H9 (cell line): ENCODE results near the gene CGB8. TPM values are rescaled to one million over a fixed set of nuclear protein-coding genes. Genes with fewer than 3 reads are reported as not detected.

ENCODE experiments used
- DNase-seq: peaks from one replicate; pipeline ENCODE4 v3.0.0-alpha.2; 2017
- H2AFZ ChIP-seq: one replicate; pipeline ENCODE4 v1.6.1; 2013; ENCODE audit warnings: mild to moderate bottlenecking, low read length, control low read depth, moderate library complexity
- H2AK5ac ChIP-seq: 2 replicates; pipeline ENCODE4 v1.6.1; 2013; ENCODE audit warnings: low read length, control low read depth, mixed read lengths; ENCODE audit not compliant: insufficient read length
- H2BK120ac ChIP-seq: one replicate; pipeline ENCODE4 v1.6.1; 2013; ENCODE audit warnings: low read depth, mild to moderate bottlenecking, low read length, control low read depth, inconsistent platforms; ENCODE audit not compliant: poor library complexity, severe bottlenecking
- H2BK12ac ChIP-seq: 2 replicates; pipeline ENCODE4 v1.6.1; 2013; ENCODE audit warnings: low read length, control low read depth, mixed read lengths, low read depth; ENCODE audit not compliant: insufficient read length
- H2BK15ac ChIP-seq: 2 replicates; pipeline ENCODE4 v1.6.1; 2013; ENCODE audit warnings: low read depth, low read length, control low read depth
- H2BK20ac ChIP-seq: one replicate; pipeline ENCODE4 v1.6.1; 2013; ENCODE audit warnings: low read depth, mild to moderate bottlenecking, low read length, control low read depth, inconsistent platforms; ENCODE audit not compliant: poor library complexity, severe bottlenecking
- H2BK5ac ChIP-seq: 2 replicates; pipeline ENCODE4 v1.6.1; 2013; ENCODE audit warnings: low read length, control low read depth, mixed read lengths; ENCODE audit not compliant: insufficient read length
- H3K14ac ChIP-seq: 2 replicates; pipeline ENCODE4 v1.6.1; 2013; ENCODE audit warnings: low read length, control low read depth; ENCODE audit not compliant: insufficient read depth
- H3K18ac ChIP-seq: 2 replicates; pipeline ENCODE4 v1.6.1; 2013; ENCODE audit warnings: low read depth, mild to moderate bottlenecking, mixed read lengths, low read length, control low read depth; ENCODE audit not compliant: insufficient read length
- H3K23ac ChIP-seq: 2 replicates; pipeline ENCODE4 v1.6.1; 2013; ENCODE audit warnings: low read length, control low read depth, mixed read lengths, low read depth; ENCODE audit not compliant: insufficient read length
- H3K23me2 ChIP-seq: 2 replicates; pipeline ENCODE4 v1.6.1; 2013; ENCODE audit warnings: low read depth, mild to moderate bottlenecking, mixed read lengths, low read length, control low read depth; ENCODE audit not compliant: insufficient read length, poor library complexity, severe bottlenecking
- H3K27ac ChIP-seq: 2 replicates; pipeline ENCODE4 v1.5.1; 2013; ENCODE audit warnings: low read length, control low read depth, mixed read lengths, low read depth; ENCODE audit not compliant: insufficient read length
- H3K27me3 ChIP-seq: 2 replicates; pipeline ENCODE4 v1.6.1; 2013; ENCODE audit warnings: low read length, control low read depth, inconsistent platforms; ENCODE audit not compliant: insufficient read depth
- H3K4ac ChIP-seq: 2 replicates; pipeline ENCODE4 v1.6.1; 2013; ENCODE audit warnings: low read depth, mild to moderate bottlenecking, control low read depth, inconsistent platforms, low read length, moderate library complexity
- H3K4me1 ChIP-seq: 2 replicates; pipeline ENCODE4 v1.6.1; 2013; ENCODE audit warnings: low read length, control low read depth, inconsistent platforms; ENCODE audit not compliant: insufficient read depth
- H3K4me2 ChIP-seq: 2 replicates; pipeline ENCODE4 v1.6.1; 2013; ENCODE audit warnings: low read length, control low read depth, mixed read lengths; ENCODE audit not compliant: insufficient read length, insufficient read depth
- H3K56ac ChIP-seq: 2 replicates; pipeline ENCODE4 v1.6.1; 2013; ENCODE audit warnings: low read depth, mild to moderate bottlenecking, mixed read lengths, low read length, control low read depth; ENCODE audit not compliant: insufficient read length
- H3K79me1 ChIP-seq: 2 replicates; pipeline ENCODE4 v1.6.1; 2013; ENCODE audit warnings: low read depth, mild to moderate bottlenecking, moderate library complexity, low read length, control low read depth, inconsistent platforms; ENCODE audit not compliant: insufficient read depth, poor library complexity, severe bottlenecking
- H3K79me2 ChIP-seq: 2 replicates; pipeline ENCODE4 v1.6.1; 2013; ENCODE audit warnings: low read length, control low read depth, inconsistent platforms; ENCODE audit not compliant: insufficient read depth
- H3K9ac ChIP-seq: 2 replicates; pipeline ENCODE4 v1.6.1; 2013; ENCODE audit warnings: low read length, control low read depth, mixed read lengths; ENCODE audit not compliant: insufficient read length; ENCODE audit errors: extremely low read depth
- H3K9me3 ChIP-seq: one replicate; pipeline ENCODE4 v1.6.1; 2013; ENCODE audit warnings: low read depth, low read length, inconsistent platforms; ENCODE audit not compliant: control insufficient read depth
- H3T11ph ChIP-seq: one replicate; pipeline ENCODE4 v1.6.1; 2013; ENCODE audit warnings: mild to moderate bottlenecking, low read length, control low read depth, inconsistent platforms
- H4K20me1 ChIP-seq: one replicate; pipeline ENCODE4 v1.6.1; 2013; ENCODE audit not compliant: control insufficient read depth, insufficient read length, insufficient read depth
- H4K5ac ChIP-seq: 2 replicates; pipeline ENCODE4 v1.6.1; 2013; ENCODE audit warnings: low read depth, mild to moderate bottlenecking, mixed read lengths, low read length, control low read depth; ENCODE audit not compliant: insufficient read length
- H4K8ac ChIP-seq: replicated peaks from 2 replicates; pipeline ENCODE4 v1.6.1; 2013; ENCODE audit warnings: low read length, control low read depth, mixed read lengths, low read depth; ENCODE audit not compliant: insufficient read length
- H4K91ac ChIP-seq: 2 replicates; pipeline ENCODE4 v1.6.1; 2013; ENCODE audit warnings: low read depth, mild to moderate bottlenecking, moderate library complexity, mixed read lengths, low read length, control low read depth; ENCODE audit not compliant: insufficient read length
- H3K27ac Mint-ChIP-seq, 3 experiments: 2 replicates in 2 of 3; 3 replicates in 1 of 3; pipeline ENCODE4 v1.8.0; 2020 to 2021; ENCODE audit warnings: mixed read lengths in 3 of 3, mild to moderate bottlenecking in 1 of 3, moderate library complexity in 1 of 3
- H3K27me3 Mint-ChIP-seq: 2 replicates; pipeline ENCODE4 v1.8.0; 2021; ENCODE audit warnings: low read depth, mild to moderate bottlenecking, moderate library complexity, mixed read lengths
- H3K36me3 Mint-ChIP-seq, 3 experiments: 2 replicates in 2 of 3; 3 replicates in 1 of 3; pipeline ENCODE4 v1.8.0; 2020 to 2021; ENCODE audit warnings: low read depth in 3 of 3, mixed read lengths in 3 of 3; ENCODE audit not compliant: insufficient read depth in 1 of 3
- H3K4me1 Mint-ChIP-seq, 2 experiments: 2 replicates each; pipeline ENCODE4 v1.8.0; 2020; ENCODE audit warnings: mixed read lengths in 2 of 2
- H3K4me3 Mint-ChIP-seq, 2 experiments: 2 replicates in 1 of 2; 3 replicates in 1 of 2; pipeline ENCODE4 v1.8.0; 2020 to 2021; ENCODE audit warnings: mild to moderate bottlenecking in 2 of 2, mixed read lengths in 2 of 2, moderate library complexity in 1 of 2
- H3K9me3 Mint-ChIP-seq, 2 experiments: 2 replicates in 1 of 2; 3 replicates in 1 of 2; pipeline ENCODE4 v1.8.0; 2020; ENCODE audit warnings: mild to moderate bottlenecking in 2 of 2, mixed read lengths in 2 of 2, moderate library complexity in 1 of 2
- WGBS: extraction: QIAGEN DNeasy Blood & Tissue Kit; methylation state at CpG from one replicate; pipeline ENCODE4 v1.1.7; 2013; ENCODE audit warnings: missing lambda C conversion rate, low lambda C conversion rate, mixed read lengths; ENCODE audit not compliant: insufficient read length; ENCODE audit errors: extremely low coverage; 5-methylcytosine and 5-hydroxymethylcytosine counted together
- total RNA-seq: library from RNA; stranded (reverse); gene quantifications from 2 replicates; pipeline ENCODE4 v1.2.1, GENCODE V29; 2021
- TF ChIP-seq, protein P1 (sequence below): fragments of 200-600 bp; sonication (generic); conservative IDR thresholded peaks from 3 replicates; pipeline ENCODE4 v1.8.0; 2021; ENCODE audit warnings: antibody characterized with exemption, mild to moderate bottlenecking

Gene CGB8
- total RNA-seq, 1 experiment from 2014 or later = not detected

DNA sequence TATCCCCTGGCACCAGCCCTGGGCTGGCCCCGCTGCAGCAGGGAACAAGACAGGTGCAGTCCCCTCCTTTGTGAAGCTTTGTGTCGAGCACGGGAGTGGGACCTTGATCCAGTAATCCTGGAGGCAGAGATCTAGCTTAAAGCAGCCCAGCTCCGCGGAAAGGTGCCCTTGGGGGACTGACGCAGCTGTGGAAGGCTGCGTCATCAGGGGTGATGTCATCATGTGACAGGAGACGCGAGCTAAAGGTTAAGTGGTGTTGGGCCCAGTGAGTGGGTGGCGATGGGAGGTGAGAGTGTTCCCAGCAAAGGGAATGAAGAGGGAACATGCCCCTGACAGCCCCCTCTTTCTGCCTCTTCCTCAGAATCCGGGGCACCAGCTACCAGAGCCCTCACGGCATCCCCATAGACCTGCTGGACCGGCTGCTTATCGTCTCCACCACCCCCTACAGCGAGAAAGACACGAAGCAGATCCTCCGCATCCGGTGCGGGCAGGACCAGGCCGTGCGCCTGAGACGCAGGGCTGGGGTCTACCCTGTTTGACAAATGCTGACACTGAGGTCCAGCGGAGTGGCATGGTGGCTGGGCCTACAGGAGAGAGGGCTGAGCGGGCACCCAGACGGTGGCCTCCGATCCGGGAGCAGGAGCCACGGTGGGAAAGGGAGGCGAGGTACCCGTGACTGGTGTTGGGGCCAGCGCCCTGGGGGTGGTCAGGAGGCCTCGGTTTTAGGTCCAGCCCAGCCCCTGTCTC, 34.6 kb downstream of the CGB8 start:
- H2BK12ac ChIP-seq = no peak overlapping the region

More for the DNA sequence above, 34.6 kb downstream of the CGB8 start:
- Histone ChIP-seq H3K27me3 (no peaks in the 10 kb centered on the region; the same call in 1 of the 2 replicates), H3T11ph (no peak overlapping the region), H4K8ac (no peak overlapping the region), H3K4me2 (no peak overlapping the region), H3K9ac (no peak overlapping the region), H2BK120ac (no peak overlapping the region), H4K20me1 (no peaks in the 10 kb centered on the region), H3K79me2 (no peaks in the 10 kb centered on the region), H3K4ac (no peak overlapping the region), H4K5ac (no peak overlapping the region), H3K4me1 (no peaks in the 10 kb centered on the region), H4K91ac (no peak overlapping the region), H3K9me3 (no peaks in the 10 kb centered on the region), H3K14ac (no peak overlapping the region), H2AFZ (no peak overlapping the region), H2AK5ac (no peak overlapping the region), H3K27ac (no peak overlapping the region), H3K23me2 (peaks cover 8% of the 10 kb centered on the region), H3K23ac (no peak overlapping the region), H3K18ac (no peak overlapping the region), H2BK20ac (no peak overlapping the region), H3K56ac (no peak overlapping the region), H2BK5ac (no peak overlapping the region), H2BK15ac (no peak overlapping the region), H3K79me1 (no peaks in the 10 kb centered on the region)
- Mint-ChIP-seq H3K4me3 (no peak overlapping the region), H3K9me3 (peaks cover 0 to 1% of the 10 kb centered on the region in 2 experiments; a peak in 1 of 5 replicates), H3K27ac (peak overlapping the region in 1 of 3 experiments; percentile 44; a peak in 1 of 7 replicates), H3K36me3 (peaks cover 21 to 69% (median 66%) of the 10 kb centered on the region in 3 experiments; a peak in 6 of 7 replicates), H3K27me3 (peaks cover 13% of the 10 kb centered on the region), H3K4me1 (peaks cover 4 to 16% of the 10 kb centered on the region in 2 experiments)
- TF ChIP-seq, protein P1, sequence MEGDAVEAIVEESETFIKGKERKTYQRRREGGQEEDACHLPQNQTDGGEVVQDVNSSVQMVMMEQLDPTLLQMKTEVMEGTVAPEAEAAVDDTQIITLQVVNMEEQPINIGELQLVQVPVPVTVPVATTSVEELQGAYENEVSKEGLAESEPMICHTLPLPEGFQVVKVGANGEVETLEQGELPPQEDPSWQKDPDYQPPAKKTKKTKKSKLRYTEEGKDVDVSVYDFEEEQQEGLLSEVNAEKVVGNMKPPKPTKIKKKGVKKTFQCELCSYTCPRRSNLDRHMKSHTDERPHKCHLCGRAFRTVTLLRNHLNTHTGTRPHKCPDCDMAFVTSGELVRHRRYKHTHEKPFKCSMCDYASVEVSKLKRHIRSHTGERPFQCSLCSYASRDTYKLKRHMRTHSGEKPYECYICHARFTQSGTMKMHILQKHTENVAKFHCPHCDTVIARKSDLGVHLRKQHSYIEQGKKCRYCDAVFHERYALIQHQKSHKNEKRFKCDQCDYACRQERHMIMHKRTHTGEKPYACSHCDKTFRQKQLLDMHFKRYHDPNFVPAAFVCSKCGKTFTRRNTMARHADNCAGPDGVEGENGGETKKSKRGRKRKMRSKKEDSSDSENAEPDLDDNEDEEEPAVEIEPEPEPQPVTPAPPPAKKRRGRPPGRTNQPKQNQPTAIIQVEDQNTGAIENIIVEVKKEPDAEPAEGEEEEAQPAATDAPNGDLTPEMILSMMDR = no peak
- DNase-seq = no peak
- WGBS = no CpG with 5 or more reads among the region's 32 CpGs
